A673 (cell line): ENCODE results near the gene P2RX6. TPM values are rescaled to one million over a fixed set of nuclear protein-coding genes. Genes with fewer than 3 reads are reported as not detected.

ENCODE experiments used
- BruUV-seq: library from RNA; stranded (reverse); fragments of 400-500 nt; replicated peaks from 2 replicates; lab custom pipeline; 2021; lab: Mats Ljungman, UMichigan
- CTCF ChIA-PET: fragments of 300-600 bp; sonication (Branson Sonifier 250); formaldehyde crosslinking; loops from one replicate; lab custom pipeline; 2022; ENCODE audit warnings: antibody characterized with exemption; lab: Charles Lee
- POLR2A ChIA-PET: fragments of 300-600 bp; sonication (Branson Sonifier 250); formaldehyde crosslinking; loops from one replicate; lab custom pipeline; 2022; ENCODE audit warnings: antibody characterized with exemption; ENCODE audit not compliant: low non-redundant PET; lab: Charles Lee
- DNase-seq: peaks from one replicate; pipeline ENCODE4 v3.0.0-alpha.2; 2015; ENCODE audit warnings: low spot score
- H3K27ac ChIP-seq: fragments of 200-600 bp; sonication (generic); 2 replicates; pipeline ENCODE4 v1.5.1; 2016; ENCODE audit warnings: mixed run types, low read depth, mild to moderate bottlenecking, mixed read lengths, antibody characterized with exemption, low read length; ENCODE audit not compliant: poor library complexity, severe bottlenecking
- H3K27me3 ChIP-seq: fragments of 200-600 bp; sonication (generic); replicated peaks from 2 replicates; pipeline ENCODE4 v1.6.1; 2017; ENCODE audit warnings: mixed run types, low read depth, mild to moderate bottlenecking, mixed read lengths, antibody characterized with exemption, low read length; ENCODE audit not compliant: insufficient read depth, poor library complexity
- H3K36me3 ChIP-seq: fragments of 200-600 bp; sonication (generic); 2 replicates; pipeline ENCODE4 v1.6.1; 2016; ENCODE audit warnings: mixed run types, mild to moderate bottlenecking, mixed read lengths, antibody characterized with exemption, low read length; ENCODE audit not compliant: insufficient read depth, poor library complexity, severe bottlenecking
- H3K4me1 ChIP-seq: fragments of 200-600 bp; sonication (generic); 2 replicates; pipeline ENCODE4 v1.6.1; 2017; ENCODE audit warnings: mixed run types, mild to moderate bottlenecking, mixed read lengths, antibody characterized with exemption, low read length; ENCODE audit not compliant: insufficient read depth, poor library complexity, severe bottlenecking
- H3K4me3 ChIP-seq: fragments of 200-600 bp; sonication (generic); 2 replicates; pipeline ENCODE4 v1.5.1; 2016; ENCODE audit warnings: low read depth, mixed run types, mild to moderate bottlenecking, mixed read lengths, low read length; ENCODE audit not compliant: poor library complexity, severe bottlenecking
- H3K9me3 ChIP-seq: fragments of 200-600 bp; sonication (generic); 2 replicates; pipeline ENCODE4 v1.6.1; 2016; ENCODE audit warnings: mixed run types, low read depth, mild to moderate bottlenecking, mixed read lengths, antibody characterized with exemption, low read length; ENCODE audit not compliant: poor library complexity, severe bottlenecking
- EZH2 ChIP-seq: fragments of 200-600 bp; sonication (generic); IDR thresholded peaks from 2 replicates; pipeline ENCODE4 v1.6.1; 2017; ENCODE audit warnings: borderline replicate concordance, low read depth, mild to moderate bottlenecking, mixed read lengths, antibody characterized with exemption, low read length; ENCODE audit not compliant: poor library complexity, severe bottlenecking
- intact Hi-C: fragments of 100-400 bp; cut with micrococcal nuclease; formaldehyde crosslinking; loops from one replicate; pipeline ENCODE4 v1.10.0; 2022; ENCODE audit not compliant: unreplicated experiment
- total RNA-seq: library from RNA; stranded (reverse); gene quantifications from 2 replicates; pipeline ENCODE4 v1.2.3, GENCODE V29; 2021
- TF ChIP-seq, protein P1 (sequence below): fragments of 300-800, 200-600 bp; sonication (generic); conservative IDR thresholded peaks from 2 replicates; pipeline ENCODE4 v1.5.1; 2017; ENCODE audit warnings: low read depth, mild to moderate bottlenecking, antibody characterized with exemption, low read length, moderate library complexity, mixed read lengths

P2RX6 gene
- total RNA-seq, 1 experiment from 2014 or later = 0.43 TPM

DNA sequence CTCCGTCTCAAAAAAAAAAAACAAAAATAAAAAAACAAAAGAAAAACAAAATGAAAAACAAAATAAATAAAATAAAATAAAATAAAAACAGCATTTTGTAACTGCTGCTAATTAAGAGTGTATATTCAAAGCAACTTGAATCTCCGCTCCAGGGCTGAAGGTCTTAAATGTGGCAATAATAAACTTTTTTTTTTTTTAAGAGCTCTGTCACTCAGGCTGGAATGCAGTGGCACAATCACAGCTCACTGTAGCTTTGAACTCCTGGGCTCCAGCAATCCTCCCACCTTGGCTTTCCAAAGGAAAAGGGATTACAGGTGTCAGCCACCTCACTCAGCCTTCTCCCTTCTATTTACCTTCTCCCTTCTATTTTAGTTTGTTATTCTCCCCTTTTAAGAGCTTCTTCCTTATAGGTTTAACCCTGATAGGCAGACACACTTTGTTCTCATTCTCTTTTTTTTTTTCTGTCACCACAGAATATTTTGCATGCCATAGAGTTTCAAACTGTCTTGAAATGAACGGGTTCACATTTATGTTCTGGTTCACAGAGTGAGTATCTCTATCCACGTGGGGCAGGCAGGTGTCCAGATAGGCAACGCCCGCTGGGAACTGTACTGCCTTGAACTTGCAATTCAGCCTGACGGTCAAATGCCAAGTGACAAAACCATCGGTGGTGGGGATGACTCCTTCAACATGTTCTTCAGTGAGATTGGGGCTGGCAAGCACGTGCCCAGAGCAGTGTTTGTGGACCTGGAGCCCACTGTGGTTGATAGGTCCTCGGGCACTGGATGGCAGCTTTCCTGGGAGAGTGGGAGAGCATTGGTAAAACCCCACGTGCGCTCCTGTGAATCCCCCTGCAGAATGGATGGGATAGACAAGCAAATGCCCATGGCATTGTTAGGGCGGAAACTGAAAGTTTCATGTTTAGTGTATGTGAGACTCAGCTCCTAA, 50.2 kb downstream of the P2RX6 start:
- CTCF ChIA-PET = no interaction called here
- TF ChIP-seq, protein P1, sequence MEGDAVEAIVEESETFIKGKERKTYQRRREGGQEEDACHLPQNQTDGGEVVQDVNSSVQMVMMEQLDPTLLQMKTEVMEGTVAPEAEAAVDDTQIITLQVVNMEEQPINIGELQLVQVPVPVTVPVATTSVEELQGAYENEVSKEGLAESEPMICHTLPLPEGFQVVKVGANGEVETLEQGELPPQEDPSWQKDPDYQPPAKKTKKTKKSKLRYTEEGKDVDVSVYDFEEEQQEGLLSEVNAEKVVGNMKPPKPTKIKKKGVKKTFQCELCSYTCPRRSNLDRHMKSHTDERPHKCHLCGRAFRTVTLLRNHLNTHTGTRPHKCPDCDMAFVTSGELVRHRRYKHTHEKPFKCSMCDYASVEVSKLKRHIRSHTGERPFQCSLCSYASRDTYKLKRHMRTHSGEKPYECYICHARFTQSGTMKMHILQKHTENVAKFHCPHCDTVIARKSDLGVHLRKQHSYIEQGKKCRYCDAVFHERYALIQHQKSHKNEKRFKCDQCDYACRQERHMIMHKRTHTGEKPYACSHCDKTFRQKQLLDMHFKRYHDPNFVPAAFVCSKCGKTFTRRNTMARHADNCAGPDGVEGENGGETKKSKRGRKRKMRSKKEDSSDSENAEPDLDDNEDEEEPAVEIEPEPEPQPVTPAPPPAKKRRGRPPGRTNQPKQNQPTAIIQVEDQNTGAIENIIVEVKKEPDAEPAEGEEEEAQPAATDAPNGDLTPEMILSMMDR = no peak
- TF ChIP-seq EZH2 = no peak
- no TSS peak for BruUV-seq
- DNase-seq = no peak
- no peaks in the 10 kb centered on the region for H3K36me3 ChIP-seq
- POLR2A ChIA-PET = no interaction called here
- H3K9me3 ChIP-seq = no peaks in the 10 kb centered on the region
- H3K4me3 ChIP-seq = no peak overlapping the region
- H3K4me1 ChIP-seq = no peaks in the 10 kb centered on the region
- intact Hi-C loops = no loop called here
- no peak overlapping the region for H3K27ac ChIP-seq
- H3K27me3 ChIP-seq = no peaks in the 10 kb centered on the region

DNA sequence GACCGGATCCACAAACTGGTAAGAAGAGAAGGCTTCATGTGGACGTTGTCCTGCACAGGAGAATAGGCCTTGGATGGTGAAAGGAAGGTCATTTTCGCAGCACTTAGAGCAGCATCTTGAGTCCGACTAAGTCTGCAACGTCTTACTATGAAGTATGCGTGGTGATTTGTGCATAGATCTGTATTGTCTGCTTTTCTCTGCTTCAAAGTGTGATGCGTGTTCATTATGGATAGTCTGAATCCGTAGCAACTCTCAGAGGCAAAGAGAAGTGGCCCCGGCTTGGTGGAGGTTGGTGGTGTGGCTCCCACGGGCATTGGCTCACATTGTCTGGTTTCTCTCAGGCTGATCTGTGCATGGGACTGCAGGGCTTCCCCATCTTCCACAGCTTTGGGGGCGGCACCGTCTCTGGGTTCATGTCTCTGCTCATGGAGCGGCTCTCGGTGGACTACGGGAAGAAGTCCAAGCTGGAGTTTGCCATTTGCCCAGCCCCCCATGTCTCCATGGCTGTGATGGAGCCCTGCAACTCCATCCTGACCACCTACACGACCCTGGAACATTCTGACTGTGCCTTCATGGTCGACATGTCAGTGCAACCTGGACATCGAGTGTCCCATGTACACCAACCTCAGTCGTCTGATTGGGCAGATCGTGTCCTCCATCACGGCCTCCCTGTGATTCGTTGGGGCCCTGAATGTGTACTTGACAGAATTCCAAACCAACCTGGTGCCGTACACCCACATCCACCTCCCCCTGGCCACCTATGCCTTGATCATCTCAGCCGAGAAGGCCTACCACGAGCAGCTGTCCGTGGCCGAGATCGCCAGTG, 52.3 kb downstream of the P2RX6 start:
- no peaks in the 10 kb centered on the region for H3K27me3 ChIP-seq
- POLR2A ChIA-PET = no interaction called here
- BruUV-seq = no TSS peak
- no peak for DNase-seq
- TF ChIP-seq, protein P1 = no peak
- TF ChIP-seq EZH2 = no peak
- no peak overlapping the region for H3K27ac ChIP-seq
- no peaks in the 10 kb centered on the region for H3K9me3 ChIP-seq
- intact Hi-C loops = no loop called here
- no peaks in the 10 kb centered on the region for H3K4me1 ChIP-seq
- no peaks in the 10 kb centered on the region for H3K36me3 ChIP-seq
- CTCF ChIA-PET = no interaction called here
- H3K4me3 ChIP-seq = no peak overlapping the region

DNA sequence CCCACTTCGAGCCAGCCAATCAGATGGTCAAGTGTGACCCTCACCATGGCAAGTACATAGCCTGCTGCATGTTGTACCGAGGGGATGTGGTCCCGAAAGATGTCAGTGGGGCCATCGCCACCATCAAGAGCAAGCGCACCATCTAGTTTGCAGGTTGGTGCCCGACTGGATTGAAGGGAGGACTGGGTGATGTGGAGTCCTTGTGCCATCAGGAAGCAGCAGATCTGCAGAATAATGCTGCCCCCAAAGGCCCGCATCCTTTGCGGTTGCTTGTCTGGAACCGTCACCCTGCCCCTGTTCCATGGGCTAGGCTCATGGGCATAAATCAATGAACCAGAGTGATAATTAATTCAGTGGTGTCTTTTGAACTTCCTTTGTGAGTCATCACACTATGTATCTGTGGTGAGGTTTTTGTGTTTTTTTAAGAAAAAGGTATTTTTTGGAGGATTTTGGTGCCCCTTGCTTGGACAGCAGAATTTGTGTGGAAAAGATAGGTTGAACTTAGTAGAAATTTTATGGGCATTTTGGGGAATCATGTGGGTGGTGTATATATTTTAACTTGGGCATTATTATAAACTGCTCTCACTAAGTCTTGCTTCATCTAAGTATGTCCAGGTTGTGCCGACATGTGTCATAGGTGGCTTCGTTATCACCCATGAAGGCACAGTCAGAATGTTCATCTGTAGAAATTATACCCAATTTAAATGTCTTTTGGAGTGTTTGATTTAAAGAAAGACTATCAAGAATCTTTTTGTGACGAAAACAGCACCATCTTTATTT, 53.1 kb downstream of the P2RX6 start:
- H3K27ac ChIP-seq = no peak overlapping the region
- no peaks in the 10 kb centered on the region for H3K4me1 ChIP-seq
- ChIA-PET POLR2A (no interaction called here), CTCF (no interaction called here)
- no peak for DNase-seq
- BruUV-seq = no TSS peak
- H3K27me3 ChIP-seq = no peaks in the 10 kb centered on the region
- H3K9me3 ChIP-seq = no peaks in the 10 kb centered on the region
- no peak overlapping the region for H3K4me3 ChIP-seq
- intact Hi-C loops = no loop called here
- no peak for TF ChIP-seq EZH2
- TF ChIP-seq, protein P1 = no peak
- no peaks in the 10 kb centered on the region for H3K36me3 ChIP-seq
